Right renal pelvis (tissue), 4 donors: ENCODE results near the gene CD7. TPM values are rescaled to one million over a fixed set of nuclear protein-coding genes. Genes with fewer than 3 reads are reported as not detected.

Experiments
- DNase-seq, 4 donors: peaks; one replicate each; pipeline ENCODE4 v3.0.0-alpha.2; 2013; ENCODE audit warnings: low read depth in 4 of 4, low spot score in 3 of 4, missing footprints in 1 of 4
- polyA plus RNA-seq, 4 donors: library from polyadenylated mRNA; unstranded; fragments of 120-200 nt; gene quantifications; one replicate each; pipeline ENCODE4 v1.2.1, GENCODE V29; 2013; ENCODE audit not compliant: insufficient read length in 4 of 4

Gene CD7
- polyA plus RNA-seq, 4 donors, result 0.19 to 0.72 (median 0.54) TPM

- no peak for DNase-seq
These were observed 586 bp downstream of the CD7 start for GRCh38 chr17:82316651-82317393.

GRCh38 chr17:82315703-82316358 is 1.6 kb downstream of the CD7 start:
- no peak for DNase-seq

- no peak for DNase-seq
These were observed 2.4 kb downstream of the CD7 start for GRCh38 chr17:82314727-82315605.

GRCh38 chr17:82314012-82314726 is 3.2 kb downstream of the CD7 start:
- DNase-seq, result no peak

- no peak for DNase-seq
These were observed 4.0 kb downstream of the CD7 start for GRCh38 chr17:82313195-82314011.

GRCh38 chr17:82311971-82312370 is 5.4 kb downstream of the CD7 start:
- no peak for DNase-seq

GRCh38 chr17:82310877-82311276 is 6.5 kb downstream of the CD7 start:
- no peak for DNase-seq

GRCh38 chr17:82309656-82310570 is 7.5 kb downstream of the CD7 start:
- no peak for DNase-seq

- DNase-seq, result no peak
These were observed 11.6 kb downstream of the CD7 start for GRCh38 chr17:82305727-82306300.

GRCh38 chr17:82304826-82305726 is 12.3 kb downstream of the CD7 start:
- no peak for DNase-seq

- no peak for DNase-seq
These were observed 13.2 kb downstream of the CD7 start for GRCh38 chr17:82303944-82304808.

GRCh38 chr17:82302991-82303943 is 14.1 kb downstream of the CD7 start:
- no peak for DNase-seq

GRCh38 chr17:82302568-82302963 is 14.8 kb downstream of the CD7 start:
- DNase-seq, result no peak

GRCh38 chr17:82301916-82302567 is 15.4 kb downstream of the CD7 start:
- DNase-seq, result no peak
